Endodermal cell (in vitro differentiated cells): ENCODE data around the gene POLR3E. TPM values are rescaled to one million over a fixed set of nuclear protein-coding genes. Genes with fewer than 3 reads are reported as not detected.

Experiments used
- DNase-seq: peaks from one replicate; pipeline ENCODE4 v3.0.0-alpha.2; 2017
- H3K27ac ChIP-seq: 2 replicates; pipeline ENCODE4 v1.5.1; 2013; ENCODE audit warnings: mild to moderate bottlenecking, low read depth, low read length, moderate library complexity
- H3K27me3 ChIP-seq: 2 replicates; pipeline ENCODE4 v1.6.1; 2013; ENCODE audit warnings: mild to moderate bottlenecking, low read length, moderate library complexity; ENCODE audit not compliant: insufficient read depth, control insufficient read depth, poor library complexity, severe bottlenecking
- H3K36me3 ChIP-seq: 2 replicates; pipeline ENCODE4 v1.7.0; 2013; ENCODE audit warnings: mild to moderate bottlenecking, low read length, moderate library complexity; ENCODE audit not compliant: control insufficient read depth, insufficient read depth
- H3K4me1 ChIP-seq: one replicate; pipeline ENCODE4 v1.7.0; 2013; ENCODE audit warnings: low read length; ENCODE audit not compliant: control insufficient read depth, insufficient read depth
- H3K4me3 ChIP-seq: 2 replicates; pipeline ENCODE4 v1.5.1; 2013; ENCODE audit warnings: mild to moderate bottlenecking, low read length, moderate library complexity
- H3K9ac ChIP-seq: 2 replicates; pipeline ENCODE4 v1.6.1; 2013; ENCODE audit warnings: mild to moderate bottlenecking, low read length, moderate library complexity; ENCODE audit not compliant: poor library complexity, severe bottlenecking; ENCODE audit errors: extremely low read depth
- H3K9me3 ChIP-seq: 2 replicates; pipeline ENCODE4 v1.6.1; 2013; ENCODE audit warnings: mild to moderate bottlenecking, low read length, moderate library complexity; ENCODE audit not compliant: control insufficient read depth
- H3K27ac Mint-ChIP-seq: 2 replicates; pipeline ENCODE4 v1.8.0; 2020; ENCODE audit warnings: mixed read lengths
- H3K27me3 Mint-ChIP-seq: 2 replicates; pipeline ENCODE4 v1.8.0; 2021; ENCODE audit warnings: mild to moderate bottlenecking, mixed read lengths; ENCODE audit not compliant: insufficient read depth
- H3K36me3 Mint-ChIP-seq: 2 replicates; pipeline ENCODE4 v1.8.0; 2020; ENCODE audit warnings: low read depth, mixed read lengths
- H3K4me1 Mint-ChIP-seq: 2 replicates; pipeline ENCODE4 v1.8.0; 2020; ENCODE audit warnings: mixed read lengths
- H3K4me3 Mint-ChIP-seq: 2 replicates; pipeline ENCODE4 v1.8.0; 2020; ENCODE audit warnings: mild to moderate bottlenecking, moderate library complexity, mixed read lengths
- H3K9me3 Mint-ChIP-seq: 2 replicates; pipeline ENCODE4 v1.8.0; 2020; ENCODE audit warnings: mild to moderate bottlenecking, mixed read lengths
- WGBS, 2 experiments: methylation state at CpG; one replicate each; pipeline versions ENCODE4 v1.1.5 to v1.1.7; 2013; ENCODE audit warnings: missing lambda C conversion rate in 2 of 2, mixed read lengths in 1 of 2; ENCODE audit not compliant: insufficient coverage in 1 of 2, insufficient read length in 1 of 2; 5-methylcytosine and 5-hydroxymethylcytosine counted together
- total RNA-seq, 2 donors: library from RNA; stranded (reverse); fragmentation: NEBNext Ultra II Directional in 1 of 2; extraction: Animal tissue kit (Norgen Biotek cat#: 25700) in 1 of 2; gene quantifications; 2 replicates in 1 of 2; 3 replicates in 1 of 2; pipeline ENCODE4 v1.2.1, GENCODE V29; 2021
- TF ChIP-seq, protein P1 (sequence below): fragments of 200-600 bp; sonication (generic); conservative IDR thresholded peaks from 2 replicates; pipeline ENCODE4 v1.5.0; 2021; ENCODE audit warnings: antibody characterized with exemption, mild to moderate bottlenecking

POLR3E gene
- total RNA-seq, 2 donors from 2014 or later, result 73.1 to 73.6 TPM

DNA sequence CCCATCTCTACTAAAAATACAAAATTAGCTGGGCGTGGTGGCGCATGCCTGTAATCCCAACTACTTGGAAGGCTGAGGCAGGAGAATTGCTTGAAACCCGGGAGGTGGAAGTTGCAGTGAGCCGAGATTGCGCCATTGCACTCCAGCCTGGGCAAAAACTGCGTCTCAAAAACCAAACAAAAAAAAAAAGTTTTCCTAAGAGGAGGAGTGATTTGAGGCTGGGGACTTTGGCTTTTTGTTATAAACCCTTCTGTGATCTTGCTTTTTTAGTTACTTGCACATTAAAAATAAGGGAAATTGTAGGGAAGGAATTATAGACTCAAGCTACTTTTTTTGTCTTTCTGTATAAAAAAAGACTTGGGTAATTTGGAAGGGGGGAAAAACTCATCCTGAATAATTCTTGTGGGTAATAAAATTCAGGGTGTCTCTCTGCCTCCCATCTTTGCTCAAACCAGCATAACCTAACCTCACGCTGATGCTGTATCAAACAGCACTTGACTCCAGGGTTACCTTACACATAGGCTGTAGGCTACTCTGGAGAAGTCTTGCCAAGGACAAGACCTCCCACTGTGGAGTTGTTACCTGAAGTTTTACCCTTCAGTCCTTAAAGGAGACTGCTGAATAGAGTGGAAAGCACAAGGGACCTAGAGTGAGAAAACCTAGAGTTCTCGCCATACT, 78.9 kb downstream of the POLR3E start:
- Mint-ChIP-seq H3K36me3 (peaks cover 6% of the 10 kb centered on the region), H3K4me1 (peaks cover 18% of the 10 kb centered on the region), H3K27ac (no peak overlapping the region), H3K4me3 (no peak overlapping the region), H3K9me3 (no peaks in the 10 kb centered on the region), H3K27me3 (peaks cover 10% of the 10 kb centered on the region)
- TF ChIP-seq, protein P1, sequence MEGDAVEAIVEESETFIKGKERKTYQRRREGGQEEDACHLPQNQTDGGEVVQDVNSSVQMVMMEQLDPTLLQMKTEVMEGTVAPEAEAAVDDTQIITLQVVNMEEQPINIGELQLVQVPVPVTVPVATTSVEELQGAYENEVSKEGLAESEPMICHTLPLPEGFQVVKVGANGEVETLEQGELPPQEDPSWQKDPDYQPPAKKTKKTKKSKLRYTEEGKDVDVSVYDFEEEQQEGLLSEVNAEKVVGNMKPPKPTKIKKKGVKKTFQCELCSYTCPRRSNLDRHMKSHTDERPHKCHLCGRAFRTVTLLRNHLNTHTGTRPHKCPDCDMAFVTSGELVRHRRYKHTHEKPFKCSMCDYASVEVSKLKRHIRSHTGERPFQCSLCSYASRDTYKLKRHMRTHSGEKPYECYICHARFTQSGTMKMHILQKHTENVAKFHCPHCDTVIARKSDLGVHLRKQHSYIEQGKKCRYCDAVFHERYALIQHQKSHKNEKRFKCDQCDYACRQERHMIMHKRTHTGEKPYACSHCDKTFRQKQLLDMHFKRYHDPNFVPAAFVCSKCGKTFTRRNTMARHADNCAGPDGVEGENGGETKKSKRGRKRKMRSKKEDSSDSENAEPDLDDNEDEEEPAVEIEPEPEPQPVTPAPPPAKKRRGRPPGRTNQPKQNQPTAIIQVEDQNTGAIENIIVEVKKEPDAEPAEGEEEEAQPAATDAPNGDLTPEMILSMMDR, result no peak
- Histone ChIP-seq H3K4me3 (no peak overlapping the region), H3K4me1 (peaks cover 2% of the 10 kb centered on the region), H3K27ac (no peak overlapping the region), H3K36me3 (peaks cover 11% of the 10 kb centered on the region), H3K9ac (no peak overlapping the region), H3K9me3 (no peaks in the 10 kb centered on the region), H3K27me3 (no peaks in the 10 kb centered on the region)
- WGBS, 2 experiments, result 91 to 93% methylated on average over 3 to 8 of the region's 8 CpGs
- DNase-seq, result no peak

DNA sequence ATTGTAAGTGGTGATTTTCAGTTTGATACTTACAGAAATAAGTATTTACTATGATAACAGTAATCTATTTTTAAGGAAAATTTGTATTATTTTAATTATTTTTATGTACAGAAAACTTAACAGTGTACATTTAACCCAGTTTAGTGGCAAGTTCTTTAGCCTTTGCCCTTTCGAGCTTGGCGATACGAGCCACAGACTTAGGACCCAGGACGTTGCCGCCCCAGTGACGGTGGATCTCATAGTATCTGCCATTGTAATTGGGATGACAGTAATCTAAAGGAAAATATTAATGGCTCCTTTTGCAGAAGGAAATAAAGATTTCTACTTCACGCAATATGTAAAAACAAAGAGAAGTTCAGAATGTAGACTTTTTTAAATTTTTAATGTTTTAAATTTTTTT, 82.4 kb downstream of the POLR3E start:
- 98 to 100% methylated on average over 1 to 7 of the region's 7 CpGs for WGBS, 2 experiments
- no peak overlapping the region for H3K4me3 ChIP-seq
- Mint-ChIP-seq H3K36me3 (no peaks in the 10 kb centered on the region), H3K27ac (no peak overlapping the region), H3K27me3 (peaks cover 1% of the 10 kb centered on the region), H3K9me3 (no peaks in the 10 kb centered on the region), H3K4me1 (peaks cover 11% of the 10 kb centered on the region), H3K4me3 (no peak overlapping the region)
- TF ChIP-seq, protein P1, result no peak
- H3K27ac ChIP-seq, result no peak overlapping the region
- H3K9me3 ChIP-seq, result no peaks in the 10 kb centered on the region
- H3K36me3 ChIP-seq, result no peaks in the 10 kb centered on the region
- no peak for DNase-seq
- no peak overlapping the region for H3K9ac ChIP-seq
- peaks cover 2% of the 10 kb centered on the region for H3K4me1 ChIP-seq
- no peaks in the 10 kb centered on the region for H3K27me3 ChIP-seq

DNA sequence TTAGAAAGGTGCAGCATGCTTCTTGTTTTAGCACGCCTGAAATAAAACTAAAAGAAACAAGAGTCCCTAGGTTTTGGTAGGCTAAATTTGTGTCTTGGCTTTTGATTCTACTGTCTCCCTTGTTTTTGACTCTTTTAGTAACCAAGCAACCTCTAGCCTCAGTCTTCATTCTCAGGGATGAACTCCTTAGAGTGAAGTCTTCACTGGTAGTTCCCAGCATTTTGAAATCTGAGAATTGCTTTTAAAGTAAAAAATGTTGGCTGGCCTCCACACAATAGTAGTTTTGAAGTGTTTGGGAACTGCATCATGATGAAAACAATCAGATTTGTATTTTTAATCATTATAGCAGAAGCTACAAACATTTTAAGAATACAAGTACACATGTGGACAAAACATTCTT, 83.3 kb downstream of the POLR3E start:
- no peak overlapping the region for H3K27ac Mint-ChIP-seq
- Histone ChIP-seq H3K36me3 (no peaks in the 10 kb centered on the region), H3K27me3 (no peaks in the 10 kb centered on the region), H3K27ac (no peak overlapping the region), H3K4me1 (peaks cover 2% of the 10 kb centered on the region), H3K9ac (no peak overlapping the region), H3K9me3 (no peaks in the 10 kb centered on the region), H3K4me3 (no peak overlapping the region)
- peaks cover 9% of the 10 kb centered on the region for H3K4me1 Mint-ChIP-seq
- no peak for DNase-seq
- H3K4me3 Mint-ChIP-seq, result no peak overlapping the region
- H3K9me3 Mint-ChIP-seq, result no peaks in the 10 kb centered on the region
- no peaks in the 10 kb centered on the region for H3K27me3 Mint-ChIP-seq
- H3K36me3 Mint-ChIP-seq, result no peaks in the 10 kb centered on the region
- 97 to 100% methylated on average over 1 of the region's 1 CpG for WGBS, 2 experiments
- TF ChIP-seq, protein P1, result no peak
